HCT116 (cell line): ENCODE data around the gene KCNMB4. TPM values are rescaled to one million over a fixed set of nuclear protein-coding genes. Genes with fewer than 3 reads are reported as not detected.
A peak's percentile ranks its signal among the peaks of the same experiment; 100 is the strongest.

Experiments used
- ATAC-seq: fragments of 200-7000 bp; cut with Tn5 transposase; 2 replicates; pipeline ENCODE4 v1.9.1; 2020; ENCODE audit warnings: mild to moderate bottlenecking, moderate library complexity
- BruUV-seq: library from RNA; stranded (reverse); fragments of 400-500 nt; replicated peaks from 2 replicates; lab custom pipeline; 2021; lab: Mats Ljungman, UMichigan
- CTCF ChIA-PET: fragments of 300-600 bp; sonication (Branson Sonifier 250); formaldehyde crosslinking; loops from one replicate; lab custom pipeline; 2021; ENCODE audit warnings: antibody characterized with exemption; lab: Charles Lee
- POLR2A ChIA-PET: fragments of 300-600, 350-600 bp; sonication (Branson Sonifier 250); formaldehyde crosslinking; loops from one replicate; lab custom pipeline; 2021; ENCODE audit warnings: antibody characterized with exemption; lab: Charles Lee
- RAD21 ChIA-PET, 2 experiments: fragments of 300-600 bp; sonication (Branson Sonifier 250); formaldehyde crosslinking; loops; one replicate each; lab custom pipeline; 2023; ENCODE audit warnings: low total read pairs in 2 of 2; ENCODE audit not compliant: uncharacterized antibody in 2 of 2, unreplicated experiment in 2 of 2, low non-redundant PET in 1 of 2; lab: Charles Lee
- DNase-seq: peaks from one replicate; pipeline ENCODE4 v3.0.0-alpha.2; 2010; ENCODE audit warnings: low read depth, low spot score
- H2AFZ ChIP-seq: fragments of 200-600 bp; shearing (Covaris generic), sonication (generic); 2 replicates; pipeline ENCODE4 v1.6.1; 2017; ENCODE audit warnings: low read depth, mixed run types, mixed read lengths, antibody characterized with exemption, low read length; ENCODE audit not compliant: poor library complexity, severe bottlenecking
- H3K27ac ChIP-seq: 2 replicates; pipeline ENCODE4 v1.5.1; 2012; ENCODE audit warnings: low read depth, low read length
- H3K27me3 ChIP-seq: fragments of 200-600 bp; sonication (generic); 2 replicates; pipeline ENCODE4 v1.6.1; 2016; ENCODE audit warnings: mixed run types, low read length, mixed read lengths; ENCODE audit not compliant: insufficient read depth
- H3K36me3 ChIP-seq, 2 experiments: fragments of 200-500 bp in 1 of 2; fragments of 200-600 bp in 1 of 2; sonication (Bioruptor generic) in 1 of 2; sonication (generic) in 1 of 2; 2 replicates each; pipeline versions ENCODE4 v1.5.1 to v1.6.1; 2014 to 2016; ENCODE audit warnings: low read length in 2 of 2, inconsistent platforms in 1 of 2, mixed read lengths in 1 of 2, mixed run types in 1 of 2; ENCODE audit not compliant: insufficient read depth in 2 of 2, control insufficient read depth in 1 of 2
- H3K4me1 ChIP-seq, 2 experiments: fragments of 200-600 bp in 1 of 2; sonication (generic) in 1 of 2; 2 replicates each; pipeline versions ENCODE4 v1.5.1 to v1.6.1; 2012 to 2017; ENCODE audit warnings: low read length in 2 of 2, inconsistent platforms in 1 of 2, mild to moderate bottlenecking in 1 of 2, mixed read lengths in 1 of 2, mixed run types in 1 of 2, moderate library complexity in 1 of 2; ENCODE audit not compliant: insufficient read depth in 2 of 2, control insufficient read depth in 1 of 2
- H3K4me2 ChIP-seq: fragments of 200-600 bp; sonication (generic); 2 replicates; pipeline ENCODE4 v1.6.1; 2017; ENCODE audit warnings: mixed run types, low read length, mixed read lengths
- H3K4me3 ChIP-seq, 2 experiments: fragments of 200-600 bp in 1 of 2; sonication (generic) in 1 of 2; replicated peaks in 1 of 2; 2 replicates each; pipeline ENCODE4 v1.5.1; 2011 to 2016; ENCODE audit warnings: low read length in 2 of 2, control low read depth in 1 of 2, low read depth in 1 of 2, mild to moderate bottlenecking in 1 of 2, mixed read lengths in 1 of 2, mixed run types in 1 of 2
- H3K79me2 ChIP-seq: fragments of 200-600 bp; sonication (generic); 2 replicates; pipeline ENCODE4 v1.6.1; 2017; ENCODE audit warnings: mild to moderate bottlenecking, mixed run types, low read length, moderate library complexity, mixed read lengths; ENCODE audit not compliant: insufficient read depth
- H3K9ac ChIP-seq: fragments of 200-600 bp; sonication (generic); 2 replicates; pipeline ENCODE4 v1.6.1; 2016; ENCODE audit warnings: low read length, mixed read lengths
- H3K9me2 ChIP-seq: fragments of 200-600 bp; sonication (generic), shearing (Covaris generic); 2 replicates; pipeline ENCODE4 v1.6.1; 2017; ENCODE audit warnings: mixed run types, mild to moderate bottlenecking, moderate library complexity; ENCODE audit not compliant: insufficient read depth
- H3K9me3 ChIP-seq, 2 experiments: fragments of 200-500 bp in 1 of 2; fragments of 200-600 bp in 1 of 2; sonication (Bioruptor generic) in 1 of 2; sonication (generic) in 1 of 2; 2 replicates each; pipeline ENCODE4 v1.6.1; 2014 to 2017; ENCODE audit warnings: low read length in 2 of 2, mixed read lengths in 2 of 2, inconsistent platforms in 1 of 2, low read depth in 1 of 2, mild to moderate bottlenecking in 1 of 2, mixed run types in 1 of 2, moderate library complexity in 1 of 2; ENCODE audit not compliant: control insufficient read depth in 1 of 2, insufficient read depth in 1 of 2
- H4K20me1 ChIP-seq: fragments of 200-600 bp; sonication (generic), shearing (Covaris generic); 2 replicates; pipeline ENCODE4 v1.6.1; 2017; ENCODE audit warnings: mixed run types, mild to moderate bottlenecking, moderate library complexity; ENCODE audit not compliant: insufficient read depth
- CEBPB ChIP-seq: IDR thresholded peaks from 2 replicates; pipeline ENCODE4 v1.6.1; 2012; ENCODE audit warnings: low read depth
- EGR1 ChIP-seq: IDR thresholded peaks from 2 replicates; pipeline ENCODE4 v1.6.1; 2012; ENCODE audit warnings: low read depth
- EZH2phosphoT487 ChIP-seq: fragments of 200-600 bp; IDR thresholded peaks from 2 replicates; pipeline ENCODE4 v1.6.1; 2018; ENCODE audit warnings: antibody characterized with exemption, borderline replicate concordance
- JUND ChIP-seq: IDR thresholded peaks from 2 replicates; pipeline ENCODE4 v1.6.1; 2012
- POLR2A ChIP-seq: IDR thresholded peaks from 2 replicates; pipeline ENCODE4 v1.7.0; 2011; ENCODE audit warnings: borderline replicate concordance; ENCODE audit not compliant: insufficient read depth, insufficient read length; ENCODE audit errors: extremely low read depth
- REST ChIP-seq: IDR thresholded peaks from 2 replicates; pipeline ENCODE4 v1.6.1; 2012; ENCODE audit warnings: low read depth
- SP1 ChIP-seq: IDR thresholded peaks from 2 replicates; pipeline ENCODE4 v1.6.1; 2012; ENCODE audit warnings: low read depth
- SRF ChIP-seq: IDR thresholded peaks from 2 replicates; pipeline ENCODE4 v1.6.1; 2012; ENCODE audit warnings: low read depth
- TCF7L2 ChIP-seq: IDR thresholded peaks from 2 replicates; pipeline ENCODE4 v1.7.0; 2011; ENCODE audit warnings: borderline replicate concordance, inconsistent platforms; ENCODE audit not compliant: insufficient read depth, insufficient read length; ENCODE audit errors: extremely low read depth
- intact Hi-C: fragments of 100-400 bp; cut with micrococcal nuclease; formaldehyde crosslinking; loops from 2 replicates; pipeline ENCODE4 v1.10.0; 2022
- total RNA-seq: library from RNA; stranded (reverse); gene quantifications from one replicate; pipeline ENCODE4 v1.2.1, GENCODE V29; 2021; ENCODE audit not compliant: unreplicated experiment

KCNMB4 gene
- total RNA-seq, 1 experiment from 2014 or later, result 5.0 TPM

- Histone ChIP-seq H3K4me1 (no peaks in the 10 kb centered on the region), H3K9ac (no peak overlapping the region), H3K4me3 (no peak overlapping the region), H3K27me3 (no peaks in the 10 kb centered on the region), H2AFZ (no peak overlapping the region), H3K4me2 (no peak overlapping the region), H3K79me2 (no peaks in the 10 kb centered on the region), H3K9me2 (no peaks in the 10 kb centered on the region), H3K9me3 (no peaks in the 10 kb centered on the region), H3K27ac (no peak overlapping the region), H3K36me3 (peaks cover 0 to 13% of the 10 kb centered on the region in 2 experiments; a peak in 2 of 4 replicates), H4K20me1 (no peaks in the 10 kb centered on the region)
- POLR2A ChIA-PET, result no interaction called here
- intact Hi-C loops, result no loop called here
- DNase-seq, result no peak
- CTCF ChIA-PET, result no interaction called here
- RAD21 ChIA-PET, result no interaction called here
- no peak for TF ChIP-seq CEBPB
- TF ChIP-seq EGR1, result no peak
- no peak for TF ChIP-seq REST
- no peak for TF ChIP-seq TCF7L2
- TF ChIP-seq SRF, result no peak
- no peak for TF ChIP-seq JUND
- TF ChIP-seq EZH2phosphoT487, result no peak
- no peak for TF ChIP-seq POLR2A
- no peak for TF ChIP-seq SP1
- ATAC-seq, result no peak
- TSS peak; percentile 5 for BruUV-seq
Observed at GRCh38 chr12:70353780-70354660, 12.1 kb upstream of the KCNMB4 start.
